HEK293 (cell line): ENCODE results near the gene SMIM1.

Source experiments
- CTCF ChIA-PET: fragments of 350-600 bp; formaldehyde crosslinking; extraction: SDS; loops from one replicate; lab custom pipeline; 2021; ENCODE audit warnings: antibody characterized with exemption; lab: Yijun Ruan, JAX
- POLR2A ChIA-PET: fragments of 300-600 bp; formaldehyde crosslinking; extraction: SDS; loops from one replicate; lab custom pipeline; 2020; ENCODE audit warnings: antibody characterized with exemption, inconsistent platforms; lab: Yijun Ruan, JAX
- H3K27ac ChIP-seq: fragments of 200-500 bp; sonication (Bioruptor generic); 2 replicates; pipeline ENCODE4 v1.5.1; 2014; ENCODE audit warnings: low read depth, low read length, control low read depth, inconsistent platforms; ENCODE audit errors: extremely low read depth
- H3K36me3 ChIP-seq, 2 experiments: fragments of 200-500 bp in 1 of 2; sonication (Bioruptor generic) in 1 of 2; 1 replicate in 1 of 2; 2 replicates in 1 of 2; pipeline ENCODE4 v1.5.1; 2014 to 2017; ENCODE audit warnings: inconsistent platforms in 2 of 2, low read length in 2 of 2; ENCODE audit not compliant: control insufficient read depth in 2 of 2, insufficient read depth in 1 of 2
- H3K4me1 ChIP-seq: fragments of 200-500 bp; sonication (Bioruptor generic); 2 replicates; pipeline ENCODE4 v1.5.1; 2014; ENCODE audit warnings: mild to moderate bottlenecking, low read length, inconsistent platforms; ENCODE audit not compliant: control insufficient read depth, insufficient read depth
- H3K4me3 ChIP-seq: 2 replicates; pipeline ENCODE4 v1.5.1; 2011; ENCODE audit warnings: low read depth, mild to moderate bottlenecking, control low read depth, low read length, moderate library complexity
- H3K9me3 ChIP-seq: fragments of 200-500 bp; sonication (Bioruptor generic); 2 replicates; pipeline ENCODE4 v1.5.1; 2014; ENCODE audit warnings: low read depth, low read length, inconsistent platforms; ENCODE audit not compliant: control insufficient read depth, insufficient read depth
- BCL11A ChIP-seq: fragments of 450-650 bp; formaldehyde crosslinking; IDR thresholded peaks from 2 replicates; pipeline ENCODE4 v1.5.1; 2016; ENCODE audit warnings: low read depth, missing biosample characterization, missing genetic modification characterization
- BCL11B ChIP-seq: fragments of 450-650 bp; formaldehyde crosslinking; IDR thresholded peaks from 2 replicates; pipeline ENCODE4 v1.5.1; 2016; ENCODE audit warnings: low read depth, missing biosample characterization, missing genetic modification characterization
- EGR2 ChIP-seq: fragments of 450-650 bp; formaldehyde crosslinking; IDR thresholded peaks from 2 replicates; pipeline ENCODE4 v1.5.1; 2016; ENCODE audit warnings: low read depth, missing biosample characterization, missing genetic modification characterization
- GLIS1 ChIP-seq: fragments of 450-650 bp; formaldehyde crosslinking; IDR thresholded peaks from 2 replicates; pipeline ENCODE4 v1.5.1; 2016; ENCODE audit warnings: missing biosample characterization, missing genetic modification characterization
- HOXA7 ChIP-seq: sonication (generic); formaldehyde crosslinking; IDR thresholded peaks from 2 replicates; pipeline ENCODE4 v1.8.1; 2022; ENCODE audit warnings: missing genetic modification reagents, borderline replicate concordance
- IKZF3 ChIP-seq: fragments of 450-650 bp; IDR thresholded peaks from 2 replicates; pipeline ENCODE4 v1.5.0; 2018; ENCODE audit warnings: missing biosample characterization, mild to moderate bottlenecking, missing genetic modification characterization, moderate library complexity
- KLF8 ChIP-seq: fragments of 450-650 bp; formaldehyde crosslinking; IDR thresholded peaks from 2 replicates; pipeline ENCODE4 v1.5.1; 2016; ENCODE audit warnings: missing biosample characterization, missing genetic modification characterization
- KLF9 ChIP-seq: fragments of 450-650 bp; formaldehyde crosslinking; IDR thresholded peaks from 2 replicates; pipeline ENCODE4 v1.5.1; 2016; ENCODE audit warnings: missing biosample characterization, missing genetic modification characterization, low read depth
- REPIN1 ChIP-seq: fragments of 450-650 bp; formaldehyde crosslinking; IDR thresholded peaks from 2 replicates; pipeline ENCODE4 v1.5.1; 2017; ENCODE audit warnings: missing biosample characterization, missing genetic modification characterization, low read depth
- SP2 ChIP-seq: fragments of 450-650 bp; formaldehyde crosslinking; IDR thresholded peaks from 2 replicates; pipeline ENCODE4 v1.5.1; 2016; ENCODE audit warnings: missing biosample characterization, missing genetic modification characterization
- ZFHX2 ChIP-seq: fragments of 450-650 bp; formaldehyde crosslinking; conservative IDR thresholded peaks from 2 replicates; pipeline ENCODE4 v1.5.1; 2016; ENCODE audit warnings: missing biosample characterization, missing genetic modification characterization
- ZIC2 ChIP-seq: fragments of 450-650 bp; formaldehyde crosslinking; IDR thresholded peaks from 2 replicates; pipeline ENCODE4 v1.5.1; 2016; ENCODE audit warnings: missing biosample characterization, missing genetic modification characterization
- ZNF214 ChIP-seq: fragments of 450-650 bp; formaldehyde crosslinking; IDR thresholded peaks from 2 replicates; pipeline ENCODE4 v1.5.1; 2017; ENCODE audit warnings: missing biosample characterization, mild to moderate bottlenecking, missing genetic modification characterization, borderline replicate concordance
- ZNF391 ChIP-seq: fragments of 450-650 bp; formaldehyde crosslinking; IDR thresholded peaks from 2 replicates; pipeline ENCODE4 v1.5.1; 2016; ENCODE audit warnings: low read depth, missing biosample characterization, missing genetic modification characterization, borderline replicate concordance
- ZNF560 ChIP-seq: fragments of 450-650 bp; formaldehyde crosslinking; IDR thresholded peaks from 2 replicates; pipeline ENCODE4 v1.5.1; 2017; ENCODE audit warnings: missing biosample characterization, missing genetic modification characterization, borderline replicate concordance
- ZNF701 ChIP-seq: fragments of 450-650 bp; formaldehyde crosslinking; IDR thresholded peaks from 2 replicates; pipeline ENCODE4 v1.5.1; 2016; ENCODE audit warnings: missing biosample characterization, missing genetic modification characterization
- ZSCAN23 ChIP-seq: fragments of 450-650 bp; formaldehyde crosslinking; IDR thresholded peaks from 2 replicates; pipeline ENCODE4 v1.5.1; 2016; ENCODE audit warnings: missing biosample characterization, missing genetic modification characterization
- TF ChIP-seq, protein P1 (sequence below): fragments of 450-650 bp; formaldehyde crosslinking; IDR thresholded peaks from 2 replicates; pipeline ENCODE4 v1.5.1; 2016; ENCODE audit warnings: missing biosample characterization, missing genetic modification characterization
- TF ChIP-seq, protein P2 (sequence below): fragments of 450-650 bp; formaldehyde crosslinking; IDR thresholded peaks from 2 replicates; pipeline ENCODE4 v1.5.1; 2016; ENCODE audit warnings: missing biosample characterization, missing genetic modification characterization
- TF ChIP-seq, protein P3 (sequence below): fragments of 450-650 bp; formaldehyde crosslinking; IDR thresholded peaks from 2 replicates; pipeline ENCODE4 v1.5.1; 2016; ENCODE audit warnings: missing biosample characterization, missing genetic modification characterization
- TF ChIP-seq, protein P4 (sequence below): fragments of 450-650 bp; formaldehyde crosslinking; IDR thresholded peaks from 2 replicates; pipeline ENCODE4 v1.5.1; 2016; ENCODE audit warnings: missing biosample characterization, missing genetic modification characterization

The SMIM1 gene

DNA sequence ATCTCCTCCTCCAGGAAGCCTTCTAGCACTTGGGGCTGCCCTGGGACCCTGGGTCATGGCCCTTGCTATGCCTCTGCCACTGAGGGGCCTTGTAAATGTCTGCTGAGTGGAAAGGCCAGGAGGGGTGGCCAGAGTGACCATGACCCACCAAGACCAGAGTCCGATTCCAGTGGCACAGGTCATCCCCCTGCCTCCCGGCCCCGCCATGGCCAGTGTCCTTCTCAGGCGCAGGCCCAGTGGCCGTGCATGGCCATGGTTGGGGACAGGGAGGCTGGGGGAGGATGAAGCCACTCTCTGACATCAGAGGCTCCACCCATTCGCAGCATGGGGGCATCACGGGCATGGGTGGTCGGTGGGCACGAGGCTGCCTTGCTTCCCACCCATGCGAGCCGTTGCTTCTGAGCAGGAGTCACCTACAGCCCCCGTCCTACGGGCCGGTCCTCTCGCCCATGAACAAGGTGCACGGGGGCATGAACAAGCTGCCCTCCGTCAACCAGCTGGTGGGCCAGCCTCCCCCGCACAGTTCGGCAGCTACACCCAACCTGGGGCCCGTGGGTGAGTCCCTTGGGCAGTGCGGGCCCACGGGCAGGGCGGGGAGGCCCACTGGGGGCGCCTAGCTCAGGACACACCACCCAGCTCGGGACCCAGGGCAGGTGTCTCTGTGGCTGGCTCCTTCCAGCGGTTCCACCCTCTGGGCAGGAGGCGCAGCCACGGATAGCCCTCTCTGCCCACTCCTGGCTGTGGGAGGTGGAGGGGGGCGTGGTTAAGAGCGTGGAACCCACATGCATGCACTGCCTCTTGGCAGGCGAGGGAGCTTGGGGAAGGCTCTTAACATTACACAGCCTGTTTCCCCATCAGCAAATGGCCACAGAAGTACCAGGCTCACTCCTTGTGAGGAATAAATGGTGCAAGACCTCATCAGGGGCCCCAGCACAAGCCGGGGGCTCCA, 42.7 kb upstream of the SMIM1 start:
- TF ChIP-seq SP2 (tag by site-specific recombination) (peak; percentile 22; the same call in 1 of the 2 replicates), ZIC2 (tag by site-specific recombination) (no peak), ZSCAN23 (tag by site-specific recombination) (no peak), ZNF214 (tag by site-specific recombination) (no peak), ZNF701 (tag by site-specific recombination) (no peak), GLIS1 (tag by site-specific recombination) (no peak), BCL11A (tag by site-specific recombination) (peak; percentile 41; the same call in 1 of the 2 replicates), KLF9 (peak; percentile 32; the same call in 1 of the 2 replicates), KLF8 (0 out of 2 replicates have a peak, but pooled peaks have one; percentile 13), ZNF560 (tag by site-specific recombination) (no peak), ZNF391 (tag by site-specific recombination) (no peak), REPIN1 (no peak), HOXA7 (no peak), IKZF3 (no peak), ZFHX2 (peak; percentile 85), EGR2 (peak; percentile 86), BCL11B (tag by site-specific recombination) (peak; percentile 85)
- TF ChIP-seq, protein P1, sequence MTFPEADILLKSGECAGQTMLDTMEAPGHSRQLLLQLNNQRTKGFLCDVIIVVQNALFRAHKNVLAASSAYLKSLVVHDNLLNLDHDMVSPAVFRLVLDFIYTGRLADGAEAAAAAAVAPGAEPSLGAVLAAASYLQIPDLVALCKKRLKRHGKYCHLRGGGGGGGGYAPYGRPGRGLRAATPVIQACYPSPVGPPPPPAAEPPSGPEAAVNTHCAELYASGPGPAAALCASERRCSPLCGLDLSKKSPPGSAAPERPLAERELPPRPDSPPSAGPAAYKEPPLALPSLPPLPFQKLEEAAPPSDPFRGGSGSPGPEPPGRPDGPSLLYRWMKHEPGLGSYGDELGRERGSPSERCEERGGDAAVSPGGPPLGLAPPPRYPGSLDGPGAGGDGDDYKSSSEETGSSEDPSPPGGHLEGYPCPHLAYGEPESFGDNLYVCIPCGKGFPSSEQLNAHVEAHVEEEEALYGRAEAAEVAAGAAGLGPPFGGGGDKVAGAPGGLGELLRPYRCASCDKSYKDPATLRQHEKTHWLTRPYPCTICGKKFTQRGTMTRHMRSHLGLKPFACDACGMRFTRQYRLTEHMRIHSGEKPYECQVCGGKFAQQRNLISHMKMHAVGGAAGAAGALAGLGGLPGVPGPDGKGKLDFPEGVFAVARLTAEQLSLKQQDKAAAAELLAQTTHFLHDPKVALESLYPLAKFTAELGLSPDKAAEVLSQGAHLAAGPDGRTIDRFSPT = 0 out of 2 replicates have a peak, but pooled peaks have one; percentile 16
- TF ChIP-seq, protein P2, sequence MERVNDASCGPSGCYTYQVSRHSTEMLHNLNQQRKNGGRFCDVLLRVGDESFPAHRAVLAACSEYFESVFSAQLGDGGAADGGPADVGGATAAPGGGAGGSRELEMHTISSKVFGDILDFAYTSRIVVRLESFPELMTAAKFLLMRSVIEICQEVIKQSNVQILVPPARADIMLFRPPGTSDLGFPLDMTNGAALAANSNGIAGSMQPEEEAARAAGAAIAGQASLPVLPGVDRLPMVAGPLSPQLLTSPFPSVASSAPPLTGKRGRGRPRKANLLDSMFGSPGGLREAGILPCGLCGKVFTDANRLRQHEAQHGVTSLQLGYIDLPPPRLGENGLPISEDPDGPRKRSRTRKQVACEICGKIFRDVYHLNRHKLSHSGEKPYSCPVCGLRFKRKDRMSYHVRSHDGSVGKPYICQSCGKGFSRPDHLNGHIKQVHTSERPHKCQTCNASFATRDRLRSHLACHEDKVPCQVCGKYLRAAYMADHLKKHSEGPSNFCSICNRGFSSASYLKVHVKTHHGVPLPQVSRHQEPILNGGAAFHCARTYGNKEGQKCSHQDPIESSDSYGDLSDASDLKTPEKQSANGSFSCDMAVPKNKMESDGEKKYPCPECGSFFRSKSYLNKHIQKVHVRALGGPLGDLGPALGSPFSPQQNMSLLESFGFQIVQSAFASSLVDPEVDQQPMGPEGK = no peak
- TF ChIP-seq, protein P3, sequence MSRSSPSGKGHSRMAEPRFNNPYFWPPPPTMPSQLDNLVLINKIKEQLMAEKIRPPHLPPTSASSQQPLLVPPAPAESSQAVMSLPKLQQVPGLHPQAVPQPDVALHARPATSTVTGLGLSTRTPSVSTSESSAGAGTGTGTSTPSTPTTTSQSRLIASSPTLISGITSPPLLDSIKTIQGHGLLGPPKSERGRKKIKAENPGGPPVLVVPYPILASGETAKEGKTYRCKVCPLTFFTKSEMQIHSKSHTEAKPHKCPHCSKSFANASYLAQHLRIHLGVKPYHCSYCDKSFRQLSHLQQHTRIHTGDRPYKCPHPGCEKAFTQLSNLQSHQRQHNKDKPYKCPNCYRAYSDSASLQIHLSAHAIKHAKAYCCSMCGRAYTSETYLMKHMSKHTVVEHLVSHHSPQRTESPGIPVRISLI = no peak
- TF ChIP-seq, protein P4, sequence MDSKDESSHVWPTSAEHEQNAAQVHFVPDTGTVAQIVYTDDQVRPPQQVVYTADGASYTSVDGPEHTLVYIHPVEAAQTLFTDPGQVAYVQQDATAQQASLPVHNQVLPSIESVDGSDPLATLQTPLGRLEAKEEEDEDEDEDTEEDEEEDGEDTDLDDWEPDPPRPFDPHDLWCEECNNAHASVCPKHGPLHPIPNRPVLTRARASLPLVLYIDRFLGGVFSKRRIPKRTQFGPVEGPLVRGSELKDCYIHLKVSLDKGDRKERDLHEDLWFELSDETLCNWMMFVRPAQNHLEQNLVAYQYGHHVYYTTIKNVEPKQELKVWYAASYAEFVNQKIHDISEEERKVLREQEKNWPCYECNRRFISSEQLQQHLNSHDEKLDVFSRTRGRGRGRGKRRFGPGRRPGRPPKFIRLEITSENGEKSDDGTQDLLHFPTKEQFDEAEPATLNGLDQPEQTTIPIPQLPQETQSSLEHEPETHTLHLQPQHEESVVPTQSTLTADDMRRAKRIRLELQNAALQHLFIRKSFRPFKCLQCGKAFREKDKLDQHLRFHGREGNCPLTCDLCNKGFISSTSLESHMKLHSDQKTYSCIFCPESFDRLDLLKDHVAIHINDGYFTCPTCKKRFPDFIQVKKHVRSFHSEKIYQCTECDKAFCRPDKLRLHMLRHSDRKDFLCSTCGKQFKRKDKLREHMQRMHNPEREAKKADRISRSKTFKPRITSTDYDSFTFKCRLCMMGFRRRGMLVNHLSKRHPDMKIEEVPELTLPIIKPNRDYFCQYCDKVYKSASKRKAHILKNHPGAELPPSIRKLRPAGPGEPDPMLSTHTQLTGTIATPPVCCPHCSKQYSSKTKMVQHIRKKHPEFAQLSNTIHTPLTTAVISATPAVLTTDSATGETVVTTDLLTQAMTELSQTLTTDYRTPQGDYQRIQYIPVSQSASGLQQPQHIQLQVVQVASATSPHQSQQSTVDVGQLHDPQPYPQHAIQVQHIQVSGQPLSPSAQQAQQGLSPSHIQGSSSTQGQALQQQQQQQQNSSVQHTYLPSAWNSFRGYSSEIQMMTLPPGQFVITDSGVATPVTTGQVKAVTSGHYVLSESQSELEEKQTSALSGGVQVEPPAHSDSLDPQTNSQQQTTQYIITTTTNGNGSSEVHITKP = peak; percentile 36; the same call in 1 of the 2 replicates
- no peaks in the 10 kb centered on the region for H3K9me3 ChIP-seq
- CTCF ChIA-PET = no interaction called here
- H3K36me3 ChIP-seq = peaks cover 0 to 82% of the 10 kb centered on the region in 2 experiments; a peak in 1 of 3 replicates
- POLR2A ChIA-PET = no interaction called here
- no peak overlapping the region for H3K27ac ChIP-seq
- H3K4me1 ChIP-seq = no peaks in the 10 kb centered on the region
- H3K4me3 ChIP-seq = no peak overlapping the region
